Naive B cell (primary cell): ENCODE results near the gene ZNF532. TPM values are rescaled to one million over a fixed set of nuclear protein-coding genes. Genes with fewer than 3 reads are reported as not detected.

Experiments
- ATAC-seq, 2 donors: fragments of 150-1000 bp; cut with Tn5 transposase; 2 replicates each; pipeline ENCODE4 v1.10.0; 2021; ENCODE audit warnings: low read depth in 2 of 2, mild to moderate bottlenecking in 2 of 2, moderate library complexity in 2 of 2
- DNase-seq: peaks from one replicate; pipeline ENCODE4 v3.0.0; 2022
- H3K27ac Mint-ChIP-seq, 6 donors: one replicate each; pipeline ENCODE4 v1.8.0; 2020 to 2022; ENCODE audit warnings: mild to moderate bottlenecking in 6 of 6, mixed read lengths in 6 of 6, moderate library complexity in 5 of 6, inconsistent platforms in 2 of 6
- H3K27me3 Mint-ChIP-seq, 3 donors: one replicate each; pipeline ENCODE4 v1.8.0; 2021 to 2022; ENCODE audit warnings: mixed read lengths in 3 of 3, mild to moderate bottlenecking in 1 of 3
- H3K36me3 Mint-ChIP-seq, 2 donors: one replicate each; pipeline ENCODE4 v1.8.0; 2020 to 2022; ENCODE audit warnings: mixed read lengths in 2 of 2, inconsistent platforms in 1 of 2, mild to moderate bottlenecking in 1 of 2
- H3K4me1 Mint-ChIP-seq, 3 donors: one replicate each; pipeline ENCODE4 v1.8.0; 2020 to 2022; ENCODE audit warnings: mixed read lengths in 3 of 3, inconsistent platforms in 1 of 3, mild to moderate bottlenecking in 1 of 3, moderate library complexity in 1 of 3
- H3K4me3 Mint-ChIP-seq, 8 donors: one replicate each; pipeline ENCODE4 v1.8.0; 2020 to 2022; ENCODE audit warnings: mild to moderate bottlenecking in 8 of 8, mixed read lengths in 8 of 8, moderate library complexity in 8 of 8, inconsistent platforms in 2 of 8
- H3K9me3 Mint-ChIP-seq, 7 donors: one replicate each; pipeline ENCODE4 v1.8.0; 2020 to 2022; ENCODE audit warnings: mixed read lengths in 7 of 7, mild to moderate bottlenecking in 5 of 7, inconsistent platforms in 2 of 7, moderate library complexity in 1 of 7
- polyA plus RNA-seq, 6 donors: library from polyadenylated mRNA; unstranded; fragments of 300-500 nt; fragmentation: Illumina TruSeq; gene quantifications; one replicate each; pipeline ENCODE4 v1.2.3, GENCODE V29; 2021; ENCODE audit warnings: low read depth in 6 of 6

ZNF532 gene
- polyA plus RNA-seq, 6 donors from 2014 or later = 4.5 to 13.4 (median 8.9) TPM

DNA sequence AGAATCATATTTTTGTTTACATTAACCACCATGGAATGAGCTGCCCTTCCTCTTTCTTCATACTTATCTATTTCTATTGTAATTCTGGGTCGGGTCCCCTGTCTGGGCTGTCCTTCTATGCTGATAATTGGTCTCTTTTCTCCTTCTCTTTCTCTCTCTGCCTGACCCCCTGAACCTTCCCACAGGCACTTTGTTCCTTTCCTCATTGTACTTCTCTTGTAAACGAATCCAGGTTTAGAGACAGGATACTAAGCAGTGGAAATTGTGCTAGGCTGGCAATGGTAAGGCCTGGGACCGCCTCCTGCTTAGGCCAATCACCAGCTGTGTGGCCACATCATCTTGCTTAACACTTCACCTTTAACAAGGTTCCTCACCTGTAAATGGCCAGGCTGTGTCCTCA, 137.0 kb downstream of the ZNF532 start:
- Mint-ChIP-seq H3K9me3 (no peaks in the 10 kb centered on the region), H3K27me3 (no peaks in the 10 kb centered on the region), H3K27ac (peak overlapping the region in 3 of 6 donors; percentile 28 to 55 (median 32)), H3K36me3 (no peaks in the 10 kb centered on the region), H3K4me3 (no peak overlapping the region), H3K4me1 (peaks cover 7 to 15% (median 8%) of the 10 kb centered on the region in 3 donors)
- DNase-seq (no peak), ATAC-seq (no peak)

DNA sequence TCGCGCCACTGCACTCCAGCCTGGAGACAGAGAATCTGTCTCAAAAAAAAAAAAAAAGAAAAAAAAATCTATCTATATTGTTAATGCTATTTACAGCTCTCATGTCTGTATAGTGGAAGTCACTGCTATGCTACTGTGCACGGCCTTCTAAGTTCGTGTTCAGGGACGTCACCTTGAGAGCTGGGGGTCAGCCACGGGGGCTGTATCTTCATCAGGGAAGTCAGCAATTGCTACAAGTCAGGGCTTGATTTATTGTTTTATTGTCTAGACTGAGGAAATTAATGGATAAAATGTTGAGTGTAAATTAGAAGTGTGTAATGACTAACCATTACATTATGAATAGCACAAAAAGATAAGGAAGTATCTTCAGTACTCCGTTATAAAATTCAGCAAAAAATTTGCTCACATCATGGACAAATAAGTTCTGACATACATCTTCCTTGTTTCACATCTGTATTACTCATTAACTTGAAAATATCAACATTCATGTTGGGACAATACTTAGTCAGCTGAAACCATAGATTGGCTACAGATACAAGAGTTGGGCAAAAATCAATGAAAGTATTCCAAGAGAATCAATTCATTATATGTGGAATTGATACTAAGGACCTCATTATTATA, 138.4 kb downstream of the ZNF532 start:
- H3K36me3 Mint-ChIP-seq = no peaks in the 10 kb centered on the region
- no peak overlapping the region for H3K4me3 Mint-ChIP-seq
- peak overlapping the region in 1 of 6 donors; percentile 33 for H3K27ac Mint-ChIP-seq
- no peak for DNase-seq
- H3K27me3 Mint-ChIP-seq = no peaks in the 10 kb centered on the region
- H3K4me1 Mint-ChIP-seq = peaks cover 7 to 13% (median 8%) of the 10 kb centered on the region in 3 donors
- no peaks in the 10 kb centered on the region for H3K9me3 Mint-ChIP-seq
- no peak for ATAC-seq

DNA sequence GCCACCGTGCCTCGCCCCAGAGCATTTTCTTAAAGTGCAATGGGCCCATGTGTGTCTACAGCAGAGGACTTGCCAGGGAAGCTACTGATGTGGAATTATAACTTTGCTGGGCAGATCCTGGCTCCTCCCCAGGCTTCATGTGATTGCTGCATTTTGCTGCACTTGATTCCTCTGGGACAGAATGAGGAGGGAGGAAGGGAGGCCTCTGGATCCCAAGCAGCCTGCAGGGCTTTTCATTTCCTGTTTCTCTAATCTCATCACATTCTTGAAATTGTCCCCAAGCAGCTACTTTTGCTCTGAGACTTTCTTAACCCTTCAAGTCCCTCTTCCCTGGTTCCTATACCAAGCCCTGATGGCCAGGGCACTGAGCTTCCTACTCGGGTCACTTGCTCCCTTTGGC, 140.6 kb downstream of the ZNF532 start:
- Mint-ChIP-seq H3K36me3 (no peaks in the 10 kb centered on the region), H3K9me3 (no peaks in the 10 kb centered on the region), H3K4me3 (no peak overlapping the region), H3K27ac (peak overlapping the region in 1 of 6 donors; percentile 72), H3K27me3 (no peaks in the 10 kb centered on the region), H3K4me1 (peaks cover 0 to 4% (median 0%) of the 10 kb centered on the region in 3 donors)
- DNase-seq (no peak), ATAC-seq (no peak)

DNA sequence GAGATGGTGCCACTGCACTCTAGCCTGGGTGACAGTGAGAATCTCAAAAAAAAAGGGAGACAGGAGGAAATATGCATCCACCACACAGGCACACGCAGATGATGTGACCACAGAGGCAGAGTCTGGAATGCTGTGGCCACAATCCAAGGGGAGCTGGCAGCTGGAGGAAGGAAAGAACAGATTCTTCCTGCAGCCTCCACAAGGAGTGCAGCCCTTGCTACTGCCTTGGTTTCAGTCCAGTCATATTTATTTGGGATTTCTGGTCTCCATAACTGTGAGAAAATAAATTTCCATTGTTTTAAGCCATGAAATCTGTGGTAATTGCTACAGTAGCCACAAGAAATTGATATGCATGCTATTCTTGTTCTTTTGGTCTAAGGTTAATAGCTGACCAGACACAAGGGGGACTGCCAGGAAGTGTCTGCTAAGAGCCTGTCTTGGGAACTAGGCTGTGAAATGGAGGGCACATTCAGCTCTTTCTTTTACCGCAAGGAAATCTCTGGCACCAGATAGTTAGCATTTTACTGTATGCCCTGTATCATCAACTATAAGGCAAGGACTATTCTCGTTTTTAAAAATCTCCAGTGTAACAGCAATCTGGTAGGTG, 141.9 kb downstream of the ZNF532 start:
- Mint-ChIP-seq H3K27me3 (no peaks in the 10 kb centered on the region), H3K9me3 (no peaks in the 10 kb centered on the region), H3K4me3 (no peak overlapping the region), H3K4me1 (peaks cover 0 to 4% (median 0%) of the 10 kb centered on the region in 3 donors), H3K27ac (peak overlapping the region in 1 of 6 donors; percentile 50), H3K36me3 (no peaks in the 10 kb centered on the region)
- ATAC-seq (no peak), DNase-seq (no peak)

DNA sequence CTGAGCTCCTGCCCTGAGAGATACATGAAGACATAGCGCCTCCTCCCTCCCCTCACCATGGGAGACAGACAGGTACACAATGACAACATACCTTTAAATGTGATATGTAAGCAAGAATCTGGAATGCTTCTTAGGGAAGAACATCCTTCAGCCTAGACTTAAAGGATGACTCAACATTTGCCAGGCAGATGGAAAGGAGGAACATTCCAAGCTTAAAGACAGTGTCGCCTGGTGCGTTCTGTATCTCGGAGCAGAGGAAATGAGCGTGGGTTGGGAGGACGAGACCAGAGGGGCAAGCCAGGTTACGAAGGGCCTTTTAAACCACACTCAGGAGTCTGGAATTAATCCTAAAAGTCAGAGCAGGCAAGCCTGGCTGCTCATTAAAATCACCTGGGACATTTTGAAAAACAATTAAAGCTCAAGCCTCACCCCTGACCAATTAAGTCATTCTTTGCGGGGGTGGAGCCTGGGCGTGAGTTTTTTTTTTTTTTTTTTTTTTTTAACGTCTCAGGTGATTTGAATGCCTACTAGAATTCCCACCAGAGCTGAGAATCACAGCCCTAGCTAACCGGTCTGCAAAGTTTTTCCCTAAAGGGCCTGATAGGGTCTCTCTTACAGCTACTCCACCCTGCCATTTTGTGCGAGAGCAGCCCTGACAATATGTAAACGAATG, 143.8 kb downstream of the ZNF532 start:
- Mint-ChIP-seq H3K4me3 (peak overlapping the region in 1 of 8 donors; percentile 13), H3K27me3 (peaks cover 1 to 3% (median 2%) of the 10 kb centered on the region in 3 donors), H3K36me3 (peaks cover 0 to 3% of the 10 kb centered on the region in 2 donors), H3K27ac (peak overlapping the region in 2 of 6 donors; percentile 49 to 83), H3K4me1 (peaks cover 0 to 4% (median 0%) of the 10 kb centered on the region in 3 donors), H3K9me3 (peaks cover 0 to 2% (median 0%) of the 10 kb centered on the region in 7 donors)
- DNase-seq = no peak
- no peak for ATAC-seq

DNA sequence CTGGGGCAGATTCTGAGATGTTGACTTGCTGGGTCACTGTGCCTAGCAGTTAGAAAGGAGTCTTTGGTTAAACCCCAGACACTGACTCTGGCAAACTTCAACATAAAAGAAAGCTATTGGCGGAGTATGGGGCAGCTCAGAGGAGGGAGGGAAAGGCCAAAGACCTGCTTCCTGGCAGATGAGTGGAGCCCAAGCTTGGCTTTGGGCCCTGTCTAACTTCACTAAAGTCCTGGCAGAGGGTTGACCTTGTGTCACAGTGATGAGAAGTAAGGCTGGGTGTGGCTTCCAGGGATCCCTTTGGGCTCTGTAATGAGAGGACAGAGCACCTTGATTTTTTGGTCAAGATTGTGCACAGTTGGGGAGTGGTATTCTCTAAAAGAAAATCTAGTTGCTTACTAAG, 145.2 kb downstream of the ZNF532 start:
- H3K4me3 Mint-ChIP-seq = no peak overlapping the region
- peaks cover 0 to 8% of the 10 kb centered on the region in 2 donors for H3K36me3 Mint-ChIP-seq
- DNase-seq (no peak), ATAC-seq (no peak)
- peaks cover 5 to 8% (median 6%) of the 10 kb centered on the region in 3 donors for H3K27me3 Mint-ChIP-seq
- H3K4me1 Mint-ChIP-seq = peaks cover 0 to 4% (median 0%) of the 10 kb centered on the region in 3 donors
- H3K9me3 Mint-ChIP-seq = peaks cover 0 to 5% (median 0%) of the 10 kb centered on the region in 7 donors
- peak overlapping the region in 1 of 6 donors; percentile 26 for H3K27ac Mint-ChIP-seq

DNA sequence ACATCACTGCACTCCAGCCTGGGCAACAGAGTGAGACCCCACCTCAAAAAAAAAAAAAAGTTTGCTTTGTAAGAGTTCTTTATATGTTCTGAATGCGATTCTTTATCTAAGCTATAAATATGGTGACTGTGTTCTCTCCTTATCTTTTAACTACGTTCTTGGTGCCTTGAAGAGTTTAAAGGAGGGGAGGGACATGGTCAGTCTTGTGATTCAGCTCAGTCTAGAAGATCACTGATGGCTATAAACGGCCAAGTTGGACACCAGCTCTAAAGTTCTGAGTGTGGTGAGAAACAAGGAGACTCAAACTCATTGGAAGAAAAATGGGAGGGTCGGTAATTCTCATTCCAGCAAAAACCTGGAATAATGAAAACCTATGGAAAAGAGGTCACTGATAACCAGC, 146.6 kb downstream of the ZNF532 start:
- H3K4me1 Mint-ChIP-seq = peaks cover 0 to 4% (median 0%) of the 10 kb centered on the region in 3 donors
- peaks cover 5 to 11% (median 8%) of the 10 kb centered on the region in 3 donors for H3K27me3 Mint-ChIP-seq
- H3K4me3 Mint-ChIP-seq = no peak overlapping the region
- ATAC-seq (no peak), DNase-seq (no peak)
- no peak overlapping the region for H3K27ac Mint-ChIP-seq
- peaks cover 0 to 5% (median 2%) of the 10 kb centered on the region in 7 donors for H3K9me3 Mint-ChIP-seq
- H3K36me3 Mint-ChIP-seq = peaks cover 0 to 8% of the 10 kb centered on the region in 2 donors

DNA sequence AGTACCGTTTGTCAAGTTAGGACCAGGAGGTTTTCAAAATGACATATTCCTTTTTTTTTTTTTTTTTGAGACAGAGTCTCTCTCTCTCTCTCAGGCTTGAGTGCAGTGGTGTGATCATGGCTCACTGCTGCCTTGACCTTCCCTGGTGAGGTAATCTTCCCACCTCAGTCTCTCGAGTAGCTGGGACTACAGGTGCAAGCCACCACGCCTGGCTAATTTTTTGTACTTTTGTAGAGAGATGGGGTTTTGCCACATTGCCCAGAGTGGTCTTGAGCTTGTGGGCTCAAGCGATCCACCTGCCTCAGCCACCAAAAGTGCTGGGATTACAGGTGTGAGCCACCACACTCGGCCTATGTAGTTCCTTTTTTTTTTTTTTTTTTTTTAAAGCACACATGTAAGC, 147.1 kb downstream of the ZNF532 start:
- peaks cover 5 to 11% (median 8%) of the 10 kb centered on the region in 3 donors for H3K27me3 Mint-ChIP-seq
- peaks cover 0 to 8% of the 10 kb centered on the region in 2 donors for H3K36me3 Mint-ChIP-seq
- H3K4me3 Mint-ChIP-seq = no peak overlapping the region
- DNase-seq (no peak), ATAC-seq (no peak)
- H3K4me1 Mint-ChIP-seq = peaks cover 0 to 4% (median 0%) of the 10 kb centered on the region in 3 donors
- H3K27ac Mint-ChIP-seq = peak overlapping the region in 1 of 6 donors; percentile 18
- peaks cover 0 to 8% (median 2%) of the 10 kb centered on the region in 7 donors for H3K9me3 Mint-ChIP-seq

DNA sequence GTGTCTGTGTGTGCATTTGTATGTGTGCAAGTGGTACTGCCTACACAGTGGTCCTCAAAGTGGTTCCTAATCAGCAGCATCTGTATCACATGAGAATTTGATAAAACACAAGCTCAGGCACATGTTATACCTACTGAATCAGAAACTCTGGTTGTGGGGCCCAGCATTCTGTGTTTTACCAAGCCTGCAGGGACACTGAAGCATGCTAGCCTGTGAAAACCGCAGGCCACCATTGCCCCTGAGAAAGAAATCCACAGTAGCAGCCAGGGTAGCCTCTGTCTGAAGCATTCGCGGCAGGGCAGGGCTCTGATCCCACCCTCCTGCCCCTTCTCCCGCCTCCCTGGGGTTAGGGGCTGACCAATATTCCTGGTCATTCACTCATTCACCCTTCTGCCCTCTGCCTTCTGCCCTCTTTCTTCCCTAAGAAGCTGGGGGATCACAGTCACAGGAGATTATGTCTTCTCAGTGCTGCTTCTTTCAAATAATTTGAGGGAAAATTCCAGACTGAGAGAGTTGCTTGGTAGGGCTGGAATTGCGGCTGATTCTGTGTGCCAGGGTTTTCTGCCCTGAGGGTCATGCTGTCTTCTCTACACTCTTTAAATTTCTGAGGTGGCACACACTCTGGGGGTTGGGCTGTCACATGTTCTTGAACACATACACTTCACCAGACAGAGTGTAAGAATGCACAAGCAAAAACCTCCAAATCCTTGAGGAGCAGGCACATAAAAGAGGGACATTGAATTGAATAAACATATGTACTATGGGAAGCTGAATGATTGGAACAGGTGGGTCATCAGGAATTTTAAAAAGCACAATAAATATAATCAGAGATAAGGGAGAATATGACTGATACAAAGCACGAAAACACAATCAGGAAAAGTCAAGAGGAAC, 148.4 kb downstream of the ZNF532 start:
- Mint-ChIP-seq H3K27me3 (peaks cover 5 to 19% (median 17%) of the 10 kb centered on the region in 3 donors), H3K27ac (no peak overlapping the region), H3K4me1 (peaks cover 0 to 4% (median 0%) of the 10 kb centered on the region in 3 donors), H3K4me3 (no peak overlapping the region), H3K9me3 (peaks cover 6 to 16% (median 10%) of the 10 kb centered on the region in 7 donors), H3K36me3 (peaks cover 8 to 20% of the 10 kb centered on the region in 2 donors)
- ATAC-seq (no peak), DNase-seq (no peak)

DNA sequence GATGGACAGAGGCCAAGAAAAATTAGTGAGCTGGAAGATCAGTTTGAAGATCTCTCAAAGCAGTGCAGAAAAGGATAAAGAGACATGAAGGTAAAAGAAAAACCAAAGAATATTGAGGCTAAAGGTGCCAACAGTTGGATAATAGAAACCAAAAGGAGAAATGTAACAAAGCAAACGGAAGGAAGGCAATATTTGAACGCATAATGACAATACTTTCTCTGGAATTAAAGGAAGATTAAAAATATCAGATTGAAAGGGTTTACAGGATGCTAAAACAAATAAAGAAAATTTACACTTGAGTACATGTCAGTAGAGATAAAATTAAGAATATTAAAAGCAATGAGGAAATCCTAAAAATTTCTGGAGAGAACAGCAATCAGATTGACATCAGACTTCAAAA, 149.1 kb downstream of the ZNF532 start:
- ATAC-seq (no peak), DNase-seq (no peak)
- Mint-ChIP-seq H3K36me3 (peaks cover 8 to 25% of the 10 kb centered on the region in 2 donors), H3K27ac (peak overlapping the region in 1 of 6 donors; percentile 3), H3K9me3 (peaks cover 9 to 20% (median 13%) of the 10 kb centered on the region in 7 donors), H3K4me1 (peaks cover 0 to 4% (median 0%) of the 10 kb centered on the region in 3 donors), H3K4me3 (no peak overlapping the region), H3K27me3 (peaks cover 5 to 19% (median 17%) of the 10 kb centered on the region in 3 donors)

DNA sequence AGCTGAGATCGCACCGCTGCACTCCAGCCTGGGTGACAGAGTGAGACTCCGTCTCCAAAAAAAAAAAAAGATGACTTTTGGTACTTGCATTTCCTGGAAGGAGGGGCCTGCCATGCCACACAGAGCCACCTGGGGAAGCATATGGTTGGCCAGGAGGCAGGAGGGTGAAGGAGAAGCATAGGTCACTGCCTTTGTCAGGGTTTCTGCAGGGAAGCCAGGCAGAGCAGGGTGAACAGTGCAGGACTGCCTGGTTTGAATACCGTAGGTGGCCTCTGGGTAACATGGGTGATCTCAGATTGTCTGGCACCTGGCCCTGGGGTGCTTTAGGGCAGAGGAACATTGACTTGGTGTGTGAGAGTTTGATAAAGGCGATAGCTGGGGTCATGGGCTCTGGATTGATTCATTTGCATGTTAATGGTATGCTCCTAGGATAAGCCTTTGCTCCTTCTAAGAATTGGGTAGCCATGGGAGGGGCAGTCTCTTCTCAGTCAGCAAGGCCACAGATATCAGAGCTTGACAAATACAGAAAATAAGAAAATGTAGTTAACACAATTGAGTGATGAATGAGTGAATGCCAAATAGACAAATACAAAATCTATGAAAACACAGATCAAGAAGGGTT, 151.0 kb downstream of the ZNF532 start:
- Mint-ChIP-seq H3K27me3 (peaks cover 5 to 19% (median 17%) of the 10 kb centered on the region in 3 donors), H3K36me3 (peaks cover 8 to 28% of the 10 kb centered on the region in 2 donors), H3K4me3 (peak overlapping the region in 2 of 8 donors; percentile 1 to 18), H3K27ac (peak overlapping the region in 1 of 6 donors; percentile 22), H3K4me1 (peaks cover 0 to 4% (median 0%) of the 10 kb centered on the region in 3 donors), H3K9me3 (peaks cover 9 to 22% (median 14%) of the 10 kb centered on the region in 7 donors)
- DNase-seq (no peak), ATAC-seq (no peak)

DNA sequence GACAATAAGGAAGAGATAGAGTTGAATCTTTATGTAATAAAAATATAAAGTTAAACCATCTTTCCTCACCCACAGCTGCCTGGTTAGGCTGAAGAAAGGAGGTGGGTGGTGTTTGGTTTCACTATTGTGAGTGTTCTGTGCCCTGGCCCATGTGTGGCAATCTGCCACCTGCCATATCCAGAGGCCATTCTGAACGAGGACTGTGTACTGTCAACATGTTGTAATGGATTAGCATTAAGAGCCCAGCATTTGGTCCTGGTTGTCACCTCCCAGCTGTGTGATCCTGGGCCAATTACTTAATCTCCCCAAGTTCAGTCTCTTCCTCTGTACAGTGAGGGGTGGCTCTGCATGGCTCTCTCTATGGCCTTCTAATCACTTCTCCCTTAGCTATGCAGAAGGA, 156.8 kb downstream of the ZNF532 start:
- DNase-seq = no peak
- Mint-ChIP-seq H3K27me3 (peaks cover 0 to 8% (median 8%) of the 10 kb centered on the region in 3 donors), H3K9me3 (peaks cover 9 to 21% (median 10%) of the 10 kb centered on the region in 7 donors), H3K27ac (no peak overlapping the region), H3K4me1 (no peaks in the 10 kb centered on the region), H3K4me3 (no peak overlapping the region), H3K36me3 (peaks cover 8 to 20% of the 10 kb centered on the region in 2 donors)
- no peak for ATAC-seq
